ENCODE measurements around the gene HACD2. TPM values are rescaled to one million over a fixed set of nuclear protein-coding genes. Genes with fewer than 3 reads are reported as not detected.

Gene HACD2
- total RNA-seq, 4 donors from 2014 or later, result 50.9 to 72.9 (median 58.4) TPM

GRCh38 chr3:123459862-123460261, 125.0 kb downstream of the HACD2 start:
- TF ChIP-seq CTCF (IDR thresholded peaks at IDR 0.05; ENCODE audit: low read depth), result no peak

- no peak for TF ChIP-seq CTCF (IDR thresholded peaks at IDR 0.05; ENCODE audit: low read depth)
Measured at GRCh38 chr3:123458255-123458654, 126.6 kb downstream of the HACD2 start.

- no peak for TF ChIP-seq CTCF (IDR thresholded peaks at IDR 0.05; ENCODE audit: low read depth)
Measured at GRCh38 chr3:123457841-123458240, 127.0 kb downstream of the HACD2 start.

- TF ChIP-seq CTCF (IDR thresholded peaks at IDR 0.05; ENCODE audit: low read depth), result no peak
Measured at GRCh38 chr3:123453675-123454074, 131.2 kb downstream of the HACD2 start.

- TF ChIP-seq CTCF (IDR thresholded peaks at IDR 0.05; ENCODE audit: low read depth), result no peak
Measured at GRCh38 chr3:123451186-123451585, 133.7 kb downstream of the HACD2 start.

GRCh38 chr3:123449997-123450604, 134.8 kb downstream of the HACD2 start:
- TF ChIP-seq CTCF (IDR thresholded peaks at IDR 0.05; ENCODE audit: low read depth), result no peak

GRCh38 chr3:123449102-123449996, 135.5 kb downstream of the HACD2 start:
- no peak for TF ChIP-seq CTCF (IDR thresholded peaks at IDR 0.05; ENCODE audit: low read depth)

Data from subcutaneous adipose tissue (tissue), 4 donors.